ENCODE results near the gene APBA2.

The APBA2 gene

GRCh38 chr15:28942046-28942445, 56.3 kb downstream of the APBA2 start:
- DNase-seq: no peak

DNA sequence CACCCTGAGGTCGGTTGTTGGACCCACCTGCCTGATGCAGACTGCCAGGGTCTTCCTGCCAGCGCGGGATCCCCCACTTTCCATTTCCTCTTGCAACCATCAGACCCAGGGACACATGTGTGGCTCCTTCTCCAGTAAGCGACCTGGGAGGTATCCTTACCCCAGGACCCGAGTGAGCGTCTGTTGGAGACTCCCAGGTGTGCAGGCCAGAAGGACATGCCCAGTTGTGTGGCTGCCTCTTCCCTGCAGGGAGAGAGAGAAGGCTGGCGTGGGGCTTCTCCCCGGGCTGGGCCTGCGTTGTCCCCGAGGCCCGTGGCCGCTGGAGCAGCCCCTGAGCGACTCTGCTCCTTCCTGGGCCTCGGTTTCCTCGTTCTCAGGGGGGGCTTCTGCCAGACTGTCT, 56.8 kb downstream of the APBA2 start:
- DNase-seq: no peak

- no peak for DNase-seq
Measured at GRCh38 chr15:28943146-28943545, 57.4 kb downstream of the APBA2 start.

GRCh38 chr15:28943611-28944230, 57.9 kb downstream of the APBA2 start:
- DNase-seq: no peak

- no peak for DNase-seq
Measured at GRCh38 chr15:28944286-28944685, 58.5 kb downstream of the APBA2 start.

DNA sequence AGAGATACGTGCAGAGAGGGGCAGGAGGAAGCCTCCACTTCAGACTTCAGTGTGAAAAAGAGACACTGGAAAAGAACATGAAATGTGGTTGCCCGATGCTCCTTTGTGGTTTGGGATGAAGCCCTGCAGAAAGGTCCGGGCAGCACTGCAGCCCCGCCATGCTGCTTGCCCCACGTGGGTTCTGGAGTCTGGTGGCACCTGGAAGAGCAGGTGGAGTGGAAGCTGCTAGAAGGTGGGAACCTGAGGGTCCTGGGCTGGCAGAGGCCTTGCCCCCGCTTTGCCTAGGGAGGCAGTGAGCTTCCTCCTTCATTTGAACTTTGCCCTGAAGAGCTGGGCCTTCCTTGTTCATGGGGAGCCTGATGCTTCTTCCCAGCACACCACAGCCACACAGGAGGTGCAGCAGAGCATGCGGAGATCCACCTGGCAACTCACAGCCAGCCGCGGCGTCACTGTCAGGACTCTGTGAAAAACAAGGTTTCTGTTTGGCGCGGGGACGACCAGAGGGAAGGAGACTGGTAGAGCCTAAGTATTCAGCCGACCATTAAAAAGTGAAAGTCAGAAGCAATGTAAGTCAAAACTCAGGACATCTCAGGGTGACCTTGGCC, 59.0 kb downstream of the APBA2 start:
- no peak for DNase-seq

GRCh38 chr15:28945626-28946230, 60.0 kb downstream of the APBA2 start:
- no peak for DNase-seq

DNA sequence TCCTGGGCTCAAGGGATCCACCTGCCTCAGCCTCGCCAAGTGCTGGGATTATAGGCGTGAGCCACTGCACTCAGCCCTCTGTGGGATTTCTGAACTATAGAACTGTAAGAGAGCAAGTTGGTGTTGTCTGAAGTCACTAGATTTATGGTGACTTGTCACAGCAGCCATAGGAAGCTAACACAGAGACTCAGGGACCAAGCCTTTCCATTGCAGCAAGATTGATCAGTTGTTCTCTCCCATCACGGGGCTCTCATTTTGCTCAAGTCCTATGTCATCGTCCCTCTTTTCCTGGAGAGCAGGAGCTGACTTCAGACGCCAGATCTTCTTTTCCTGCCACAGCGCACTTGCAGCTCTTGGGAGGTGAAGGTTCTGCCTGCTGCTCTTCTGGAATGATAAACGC, 61.0 kb downstream of the APBA2 start:
- no peak for DNase-seq

- DNase-seq: no peak
Measured at GRCh38 chr15:28947221-28947674, 61.5 kb downstream of the APBA2 start.

GRCh38 chr15:28948036-28948435, 62.3 kb downstream of the APBA2 start:
- DNase-seq: no peak

DNA sequence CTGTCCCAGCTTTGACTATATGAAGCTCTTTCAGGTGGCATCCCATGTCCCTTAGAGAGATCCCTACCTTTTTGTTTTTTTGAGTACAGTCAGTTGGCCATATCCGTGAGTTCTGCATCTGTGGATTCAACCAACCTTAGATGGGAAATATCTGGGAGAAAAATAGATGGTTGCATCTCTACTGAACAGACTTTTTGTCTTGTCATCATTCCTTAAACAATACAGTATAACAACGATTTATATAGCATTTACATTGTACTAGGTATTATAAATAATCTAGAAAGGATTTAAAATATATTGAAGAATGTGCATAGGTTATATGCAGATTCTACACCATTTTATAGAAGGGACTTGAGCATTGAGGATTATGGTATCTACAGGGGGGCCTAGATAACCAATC, 65.1 kb downstream of the APBA2 start:
- DNase-seq: no peak

DNA sequence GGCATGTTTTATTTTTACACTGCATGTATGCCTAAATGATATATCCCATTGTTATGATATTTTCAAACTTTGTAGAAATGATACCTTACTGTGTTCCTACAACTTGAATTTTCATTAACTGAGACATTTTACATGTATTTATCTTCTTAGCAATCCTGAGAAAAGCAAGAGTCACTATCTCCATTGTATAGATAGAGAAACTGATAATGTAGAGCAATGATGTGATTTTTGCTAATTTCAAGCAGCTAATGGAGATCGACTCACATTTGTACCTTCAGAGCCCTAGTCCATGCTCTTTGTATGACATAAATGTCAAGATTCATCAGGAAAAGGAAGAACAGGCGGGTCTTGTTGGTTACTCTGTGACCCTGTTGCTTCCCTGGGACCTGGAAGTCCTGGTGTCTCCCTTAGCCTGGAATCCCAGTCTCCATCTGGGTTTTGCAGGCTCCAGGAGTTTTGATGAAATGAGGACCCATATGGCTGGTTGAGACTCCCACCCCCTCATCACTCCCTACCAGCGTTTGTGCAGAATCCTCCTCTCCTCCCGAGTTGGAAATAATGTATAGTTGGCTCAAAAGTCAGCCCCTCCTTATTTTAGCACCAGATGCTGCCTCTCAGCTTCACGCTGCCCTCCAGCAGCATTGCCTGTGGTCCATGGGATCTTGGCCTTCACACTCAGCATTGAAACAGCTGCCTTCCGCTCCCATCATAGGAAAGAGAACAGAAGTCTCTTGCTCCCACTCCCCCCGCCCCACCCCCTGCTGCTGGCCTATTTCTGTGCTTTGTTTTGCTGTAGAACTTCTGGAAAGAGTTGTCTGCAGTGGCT, 67.1 kb downstream of the APBA2 start:
- peak; percentile 97 for DNase-seq

DNA sequence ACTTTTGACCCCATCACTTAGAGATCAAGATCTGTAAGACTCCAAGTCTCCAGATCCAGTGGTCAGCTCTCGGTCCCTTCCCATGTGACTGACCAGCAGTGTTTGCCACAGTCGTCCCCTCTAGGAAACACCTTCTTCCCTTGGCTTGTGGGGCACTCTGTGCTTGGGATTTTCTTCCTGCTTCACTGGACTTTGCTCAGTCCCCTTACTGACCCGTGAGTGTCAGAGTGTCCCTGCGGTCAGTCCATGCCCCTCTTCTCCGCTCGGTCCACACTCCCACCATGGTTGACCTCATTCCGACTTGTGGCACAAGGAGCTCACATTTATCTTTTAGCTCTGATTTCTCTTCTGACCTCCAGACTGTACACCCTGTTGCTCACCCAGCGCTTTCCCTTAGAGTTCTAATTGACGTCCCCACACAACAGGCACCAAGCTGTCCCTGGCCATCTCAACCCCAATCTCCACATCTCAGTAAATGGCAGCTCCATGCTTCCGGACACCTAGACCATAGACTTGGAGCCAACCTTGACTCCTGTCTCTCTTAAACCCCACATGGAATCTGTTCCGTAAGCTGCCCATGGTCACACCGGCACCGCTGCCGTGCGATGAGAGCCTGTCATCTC, 67.9 kb downstream of the APBA2 start:
- DNase-seq: no peak

DNA sequence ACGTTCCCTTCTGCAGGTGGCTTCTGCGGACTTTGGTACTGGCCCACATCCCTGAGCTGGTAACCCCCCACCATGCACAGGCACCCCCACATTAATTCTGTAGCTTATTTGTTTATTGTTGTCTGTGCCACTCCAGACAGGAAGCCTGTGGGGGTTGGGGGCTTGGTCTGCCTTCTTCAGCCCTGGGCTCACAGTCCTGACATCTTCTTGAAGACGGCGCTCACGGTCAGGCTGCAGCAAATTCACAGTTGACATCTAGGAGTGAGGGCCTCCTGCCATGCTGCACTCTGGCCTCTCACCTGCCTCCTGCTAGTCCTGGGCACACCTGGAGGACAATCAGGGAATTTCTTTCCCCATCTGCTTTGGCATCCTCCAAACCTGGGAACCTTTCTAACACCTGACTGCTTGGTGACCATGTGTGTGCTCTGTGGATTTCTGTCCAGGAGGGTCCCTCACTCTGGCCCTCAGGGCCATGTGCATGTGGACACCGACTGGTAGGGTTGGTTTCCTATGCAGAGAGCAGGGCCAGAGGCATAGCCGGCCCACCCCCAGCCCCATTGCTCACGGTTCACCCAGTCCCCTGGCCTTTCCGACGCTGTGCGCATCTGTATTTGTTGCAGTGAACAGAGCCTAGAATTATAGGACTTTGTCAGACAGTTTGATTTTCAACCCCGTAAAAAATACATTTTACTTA, 68.8 kb downstream of the APBA2 start:
- DNase-seq: no peak

DNA sequence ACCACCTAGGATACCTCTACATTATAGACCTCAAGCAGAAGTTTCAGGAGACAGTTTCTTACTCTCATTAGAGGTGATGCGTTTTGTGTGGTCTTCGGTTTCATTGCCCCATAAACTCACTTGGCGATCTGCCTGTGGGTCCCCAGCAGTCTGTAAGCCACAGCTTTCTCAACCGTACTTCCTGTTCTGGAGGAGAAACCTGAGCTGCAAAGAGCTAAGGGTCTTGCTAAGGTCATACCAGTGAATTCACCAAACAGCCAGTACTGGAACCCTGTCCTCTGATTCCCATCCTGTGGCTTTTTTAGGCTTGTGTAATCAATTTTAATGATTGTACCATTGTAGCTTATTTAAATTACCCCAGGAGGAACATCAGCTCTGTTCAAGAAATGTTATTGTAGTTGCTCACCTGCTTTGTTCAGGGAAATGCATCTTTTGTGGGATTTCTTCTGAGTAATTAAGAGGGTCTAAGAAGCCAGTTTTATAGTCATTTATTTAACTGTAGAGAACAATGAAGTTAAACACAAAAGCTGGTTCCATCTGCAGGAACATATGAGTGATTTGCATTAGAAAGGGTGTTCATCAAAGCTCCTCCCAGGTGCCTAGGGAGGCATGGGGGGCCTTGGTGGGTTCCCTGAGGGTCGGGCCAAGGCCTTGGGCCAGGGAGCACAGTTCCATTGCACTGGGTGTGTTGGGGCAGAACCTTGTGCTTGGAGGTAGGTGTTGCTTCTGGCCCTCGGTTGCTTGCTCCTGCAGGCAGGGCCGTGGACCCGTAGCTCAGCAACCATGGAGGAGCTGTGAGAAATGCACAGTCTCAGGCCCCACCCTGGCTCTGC, 69.6 kb downstream of the APBA2 start:
- DNase-seq: no peak

- DNase-seq: no peak
Measured at GRCh38 chr15:28955993-28956421, 70.2 kb downstream of the APBA2 start.

GRCh38 chr15:28956491-28956890, 70.7 kb downstream of the APBA2 start:
- DNase-seq: no peak

GRCh38 chr15:28957606-28958498, 72.1 kb downstream of the APBA2 start:
- DNase-seq: no peak

DNA sequence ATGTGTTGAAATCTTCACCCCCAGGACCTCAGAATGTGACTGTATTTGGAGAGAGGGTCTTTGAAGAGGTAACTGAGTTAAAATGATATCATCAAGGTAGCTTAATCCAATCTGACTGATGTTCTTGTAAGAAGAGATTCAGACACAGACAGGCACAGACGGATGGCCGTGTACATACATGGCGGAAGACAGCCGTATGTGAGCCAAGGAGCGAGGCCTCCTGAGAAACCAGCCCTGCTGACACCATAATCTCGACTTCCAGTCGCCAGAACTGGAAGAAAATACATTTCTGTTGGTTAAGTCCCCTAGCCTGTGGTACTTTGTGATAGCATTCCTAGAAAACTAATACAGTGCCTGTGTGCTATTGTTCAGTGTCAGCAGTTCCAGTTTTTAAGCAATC, 73.6 kb downstream of the APBA2 start:
- DNase-seq: no peak

- DNase-seq: no peak
Measured at GRCh38 chr15:28960979-28961378, 75.2 kb downstream of the APBA2 start.

DNA sequence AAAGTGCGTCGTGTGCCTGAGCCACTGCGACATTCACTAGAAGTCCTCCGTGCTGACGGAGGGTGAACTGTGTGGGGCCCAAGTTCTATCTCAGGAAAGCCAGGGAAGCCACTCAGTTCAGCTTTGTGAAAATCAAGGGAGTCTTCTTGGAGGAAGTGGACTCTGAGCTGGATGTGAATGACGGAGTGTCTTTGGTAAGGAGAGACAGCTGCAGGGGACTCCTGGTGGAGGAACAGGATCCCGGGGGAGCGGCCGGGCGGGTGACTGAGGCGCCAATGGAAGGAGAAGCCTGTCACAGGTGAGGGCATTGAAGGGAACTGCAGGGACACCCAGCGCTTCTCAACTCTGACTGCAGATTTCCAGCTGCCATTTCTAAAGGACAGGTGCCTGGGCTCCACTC, 75.6 kb downstream of the APBA2 start:
- no peak for DNase-seq
